G401.6 (cell line): ENCODE results near the gene EPHB1.
"Not testable (repeated sequence)": the region's sequence is repeated elsewhere in the genome, so short reads cannot be mapped to it uniquely, and the experiment has no call there.

Source experiments
- FAIRE-seq: peaks from 2 replicates; lab custom pipeline; 2012; peaks lifted over from hg19 to GRCh38; lab: Jason Lieb, UNC

EPHB1 gene

GRCh38 chr3:135005616-135006015 lies 210.6 kb downstream of the EPHB1 start:
- not testable (repeated sequence) for FAIRE-seq

GRCh38 chr3:135007607-135008006 lies 212.5 kb downstream of the EPHB1 start:
- FAIRE-seq: no peak

DNA sequence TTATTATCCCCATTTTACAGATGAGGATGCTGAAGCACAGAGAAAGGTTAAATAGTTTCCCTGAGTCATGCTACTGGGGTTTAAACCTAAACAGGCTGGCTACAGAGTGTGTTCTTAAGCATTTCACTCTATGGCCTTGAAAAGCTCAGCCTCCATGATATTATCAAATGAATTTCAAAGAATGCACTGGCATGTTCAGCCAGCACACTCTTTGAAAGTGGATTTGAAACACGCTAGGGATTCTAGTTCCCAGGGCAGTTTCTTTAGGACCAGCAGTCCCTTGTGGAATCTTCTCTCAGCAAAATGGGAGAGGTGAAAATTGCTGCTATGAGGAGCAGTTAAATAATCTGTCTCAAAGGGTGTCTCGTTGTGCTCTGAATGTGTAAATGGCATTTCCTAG lies 213.3 kb downstream of the EPHB1 start:
- no peak for FAIRE-seq

DNA sequence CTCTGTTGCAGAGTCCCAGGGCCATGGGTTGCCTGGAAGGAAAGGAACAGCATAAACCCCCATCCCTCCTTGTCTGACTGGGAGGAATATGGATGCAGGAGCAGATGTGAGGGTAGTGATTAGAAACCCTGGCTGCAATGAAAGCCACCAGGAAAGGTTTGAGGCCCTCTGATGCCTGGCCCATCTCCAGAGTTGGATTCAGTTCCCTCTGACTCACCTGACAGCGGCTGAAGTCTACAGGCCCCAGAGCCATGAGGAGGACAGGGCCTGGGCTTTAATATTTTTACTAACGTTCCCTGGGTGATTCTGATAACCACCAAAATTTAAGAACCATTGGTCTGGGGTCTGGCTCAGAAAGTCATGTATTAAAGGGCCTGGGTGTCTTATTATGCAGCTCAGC lies 214.0 kb downstream of the EPHB1 start:
- FAIRE-seq: no peak

GRCh38 chr3:135012101-135012500 lies 217.0 kb downstream of the EPHB1 start:
- no peak for FAIRE-seq

DNA sequence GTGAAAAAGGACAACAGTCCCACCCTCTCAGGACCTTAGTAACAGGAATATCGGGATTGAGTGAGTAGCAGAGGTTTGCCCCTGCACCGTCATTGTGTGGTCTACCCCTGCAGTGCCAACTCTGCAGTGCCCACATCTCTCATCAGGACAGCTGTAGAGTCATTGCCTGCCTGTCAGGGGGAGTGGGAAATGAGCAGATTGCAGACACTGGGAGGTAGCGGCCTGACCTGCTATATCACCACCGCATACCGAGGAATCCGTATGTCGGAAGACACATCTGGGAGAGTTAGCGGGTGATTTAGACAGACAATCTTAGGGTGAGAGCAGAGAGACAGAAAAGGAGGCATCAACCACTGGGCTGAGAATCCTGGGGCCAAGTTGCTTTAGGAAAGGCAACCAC lies 218.1 kb downstream of the EPHB1 start:
- no peak for FAIRE-seq

GRCh38 chr3:135014566-135014965 lies 219.5 kb downstream of the EPHB1 start:
- FAIRE-seq: no peak

- FAIRE-seq: no peak
Measured at GRCh38 chr3:135017003-135017893, 222.2 kb downstream of the EPHB1 start.

- FAIRE-seq: no peak
Measured at GRCh38 chr3:135018149-135018923, 223.3 kb downstream of the EPHB1 start.

DNA sequence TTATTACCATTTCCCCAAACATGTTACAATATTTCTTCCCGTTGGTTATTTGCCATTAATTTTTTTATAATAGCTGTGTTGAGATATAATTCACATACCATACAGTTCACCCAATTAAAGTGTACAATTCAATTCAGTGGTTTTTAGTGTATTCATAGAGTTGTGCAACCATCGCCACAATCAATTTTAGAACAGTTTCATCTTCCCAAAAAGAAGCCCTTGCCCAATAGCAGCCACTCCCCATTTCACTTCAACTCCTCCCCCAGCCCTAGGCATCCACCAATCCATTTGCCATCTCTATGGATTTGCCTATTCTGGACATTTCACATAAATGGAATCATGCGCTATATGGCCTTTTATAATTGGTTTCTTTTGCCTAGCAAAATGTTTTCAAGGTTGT lies 225.1 kb downstream of the EPHB1 start:
- no peak for FAIRE-seq

GRCh38 chr3:135023996-135024658 lies 229.1 kb downstream of the EPHB1 start:
- FAIRE-seq: no peak

GRCh38 chr3:135030768-135031615 lies 235.9 kb downstream of the EPHB1 start:
- not testable (repeated sequence) for FAIRE-seq

DNA sequence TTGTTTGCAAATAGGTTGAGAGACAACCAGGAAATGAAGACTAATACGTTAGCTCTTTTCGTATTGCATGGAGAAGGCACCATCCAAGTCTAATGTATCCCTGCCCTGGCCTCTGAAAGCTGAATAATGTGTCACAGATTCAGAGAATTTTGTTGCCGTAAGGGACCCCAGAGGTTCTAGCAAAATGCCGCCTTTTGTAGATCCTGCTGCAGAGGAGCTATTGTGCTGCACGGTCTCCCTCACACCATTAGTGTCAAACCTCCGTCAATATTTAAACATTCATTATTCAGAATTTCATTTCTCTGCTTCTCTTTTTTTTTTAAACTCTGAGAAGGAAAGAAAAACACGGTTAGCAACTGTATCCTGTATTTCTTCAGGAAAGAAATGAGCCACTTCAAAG lies 238.7 kb downstream of the EPHB1 start:
- FAIRE-seq: no peak

DNA sequence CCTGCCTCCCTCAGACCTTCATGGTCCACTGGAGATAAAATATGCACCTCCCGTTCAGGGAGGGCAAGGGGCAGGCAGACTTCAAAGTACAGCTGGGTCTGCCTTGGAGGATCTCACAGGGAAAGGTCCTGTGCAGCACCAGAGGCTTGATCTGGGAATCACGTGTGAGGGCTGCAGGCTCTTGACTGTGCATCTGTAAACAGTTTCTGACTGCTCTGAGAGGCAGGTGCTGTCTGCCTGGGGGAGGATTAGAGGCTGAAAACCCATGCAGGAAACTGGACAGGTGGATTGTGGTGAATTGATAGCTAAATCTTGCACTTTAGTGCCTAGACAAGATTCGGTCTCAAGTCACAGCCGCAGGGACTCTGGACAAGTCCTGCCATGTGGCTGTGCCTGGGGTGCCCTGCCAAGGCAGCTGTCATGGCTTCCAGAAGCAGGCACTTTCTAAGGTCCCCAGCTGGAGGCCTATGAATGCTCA lies 239.3 kb downstream of the EPHB1 start:
- FAIRE-seq: no peak

DNA sequence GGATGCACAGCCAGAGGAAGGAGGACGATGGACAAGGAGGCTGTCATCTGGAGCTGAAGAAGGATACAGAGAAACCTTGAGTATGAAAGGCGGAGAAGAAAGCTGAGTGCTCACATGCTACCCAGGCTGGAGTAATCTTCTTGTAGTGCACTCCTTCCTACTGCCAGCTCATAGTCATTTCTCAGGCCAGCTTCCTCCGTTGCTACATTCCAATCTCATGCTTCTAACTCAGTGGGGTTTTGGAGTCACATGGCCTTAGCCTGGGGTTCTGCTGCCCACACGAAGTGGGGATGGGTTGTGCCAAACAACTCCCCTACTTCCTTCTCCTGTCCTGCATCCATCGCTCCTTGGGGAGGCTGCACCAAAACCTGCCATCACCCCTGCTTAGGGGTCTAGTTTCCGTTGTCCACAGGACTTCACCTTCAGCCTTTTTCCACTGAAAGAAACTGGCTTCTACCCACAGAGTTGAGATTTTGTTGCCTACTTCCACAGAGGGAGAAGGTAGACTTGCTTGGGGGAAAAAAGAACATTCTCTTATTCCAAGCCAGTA lies 239.9 kb downstream of the EPHB1 start:
- FAIRE-seq: no peak

GRCh38 chr3:135038186-135038585 lies 243.1 kb downstream of the EPHB1 start:
- FAIRE-seq: no peak

DNA sequence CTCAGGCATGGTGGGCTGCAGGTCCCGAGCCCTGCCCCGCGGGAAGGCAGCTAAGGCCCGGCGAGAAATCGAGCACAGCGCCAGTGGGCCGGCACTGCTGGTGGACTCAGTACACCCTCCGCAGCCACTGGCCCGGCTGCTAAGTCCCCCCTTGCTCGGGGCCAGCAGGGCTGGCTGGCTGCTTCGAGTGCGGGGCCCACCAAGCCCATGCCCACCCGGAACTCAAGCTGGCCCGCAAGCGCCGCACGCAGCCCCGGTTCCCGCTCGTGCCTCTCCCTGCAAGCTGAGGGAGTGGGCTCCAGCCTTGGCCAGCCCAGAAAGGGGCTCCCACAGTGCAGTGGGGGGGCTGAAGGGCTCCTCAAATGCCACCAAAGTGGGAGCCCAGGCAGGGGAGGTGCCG lies 244.5 kb downstream of the EPHB1 start:
- not testable (repeated sequence) for FAIRE-seq

GRCh38 chr3:135040321-135041240 lies 245.5 kb downstream of the EPHB1 start:
- no peak for FAIRE-seq

GRCh38 chr3:135041601-135042000 lies 246.5 kb downstream of the EPHB1 start:
- no peak for FAIRE-seq

GRCh38 chr3:135047061-135047460 lies 252.0 kb downstream of the EPHB1 start:
- FAIRE-seq: no peak
